ENCODE data around the gene MTA1. TPM values are rescaled to one million over a fixed set of nuclear protein-coding genes. Genes with fewer than 3 reads are reported as not detected.
A peak's percentile ranks its signal among the peaks of the same experiment; 100 is the strongest.

MTA1 gene
- total and polyA plus RNA-seq, 2 donors from 2014 or later, result 30.4 to 112 TPM

- no peaks in the 10 kb centered on the region for H3K9me3 ChIP-seq (ENCODE audit: control insufficient read depth in 2 of 3, insufficient read depth in 1 of 3, low read length in 3 of 3)
- no peak overlapping the region for H3K4me3 ChIP-seq (ENCODE audit: low read length in 3 of 3)
- FAIRE-seq (no peak), DNase-seq (peak in 1 of 5 donors; percentile 56)
- no peaks in the 10 kb centered on the region for H3K27me3 ChIP-seq (ENCODE audit: control insufficient read depth, insufficient read depth, low read length)
- intact Hi-C loops (cut with DNase I), result no loop called here
- H3K27ac ChIP-seq (ENCODE audit: low read depth in 2 of 2, low read length in 2 of 2), result no peak overlapping the region
- no peak for TF ChIP-seq CTCF (IDR thresholded peaks at IDR 0.05; ENCODE audit: borderline replicate concordance, extremely low read depth, insufficient read depth)
- H3K36me3 ChIP-seq (ENCODE audit: control insufficient read depth in 2 of 3, insufficient read depth in 3 of 3, low read length in 3 of 3), result peaks cover 0 to 21% (median 5%) of the 10 kb centered on the region in 3 donors
- no peaks in the 10 kb centered on the region for H3K4me1 ChIP-seq (ENCODE audit: control insufficient read depth in 2 of 3, insufficient read depth in 2 of 3, low read depth in 1 of 3, low read length in 3 of 3)
- no peak overlapping the region for H3K9ac ChIP-seq (ENCODE audit: low read length in 3 of 3)
These were observed 40.5 kb upstream of the MTA1 start for GRCh38 chr14:105378873-105379685.

GRCh38 chr14:105379946-105380345 is 39.7 kb upstream of the MTA1 start:
- no peak for FAIRE-seq

GRCh38 chr14:105380756-105381155 is 38.9 kb upstream of the MTA1 start:
- DNase-seq (peak in 1 of 5 donors; percentile 69), FAIRE-seq (no peak)
- no peaks in the 10 kb centered on the region for H3K4me1 ChIP-seq (ENCODE audit: control insufficient read depth in 2 of 3, insufficient read depth in 2 of 3, low read depth in 1 of 3, low read length in 3 of 3)
- H3K9ac ChIP-seq (ENCODE audit: low read length in 3 of 3), result no peak overlapping the region
- intact Hi-C loops (cut with DNase I), result no loop called here
- no peak overlapping the region for H3K27ac ChIP-seq (ENCODE audit: low read depth in 2 of 2, low read length in 2 of 2)
- no peak overlapping the region for H3K4me3 ChIP-seq (ENCODE audit: low read length in 3 of 3)
- TF ChIP-seq CTCF (IDR thresholded peaks at IDR 0.05; ENCODE audit: borderline replicate concordance, extremely low read depth, insufficient read depth), result no peak
- H3K36me3 ChIP-seq (ENCODE audit: control insufficient read depth in 2 of 3, insufficient read depth in 3 of 3, low read length in 3 of 3), result peaks cover 0 to 21% (median 5%) of the 10 kb centered on the region in 3 donors
- no peaks in the 10 kb centered on the region for H3K9me3 ChIP-seq (ENCODE audit: control insufficient read depth in 2 of 3, insufficient read depth in 1 of 3, low read length in 3 of 3)
- no peaks in the 10 kb centered on the region for H3K27me3 ChIP-seq (ENCODE audit: control insufficient read depth, insufficient read depth, low read length)

More at GRCh38 chr14:105379946-105380345, 39.7 kb upstream of the MTA1 start:
- TF ChIP-seq CTCF (IDR thresholded peaks at IDR 0.05; ENCODE audit: borderline replicate concordance, extremely low read depth, insufficient read depth), result no peak
- Histone ChIP-seq H3K9me3 (ENCODE audit: control insufficient read depth in 2 of 3, insufficient read depth in 1 of 3, low read length in 3 of 3) (no peaks in the 10 kb centered on the region), H3K36me3 (ENCODE audit: control insufficient read depth in 2 of 3, insufficient read depth in 3 of 3, low read length in 3 of 3) (peaks cover 0 to 21% (median 5%) of the 10 kb centered on the region in 3 donors), H3K9ac (ENCODE audit: low read length in 3 of 3) (no peak overlapping the region), H3K4me1 (ENCODE audit: control insufficient read depth in 2 of 3, insufficient read depth in 2 of 3, low read depth in 1 of 3, low read length in 3 of 3) (no peaks in the 10 kb centered on the region), H3K4me3 (ENCODE audit: low read length in 3 of 3) (no peak overlapping the region), H3K27me3 (ENCODE audit: control insufficient read depth, insufficient read depth, low read length) (no peaks in the 10 kb centered on the region), H3K27ac (ENCODE audit: low read depth in 2 of 2, low read length in 2 of 2) (no peak overlapping the region)
- peak in 1 of 5 donors; percentile 63 for DNase-seq
- intact Hi-C loops (cut with DNase I), result no loop called here
